Mesothelial cell of epicardium (in vitro differentiated cells): ENCODE results near the gene ZFPM1. TPM values are rescaled to one million over a fixed set of nuclear protein-coding genes. Genes with fewer than 3 reads are reported as not detected.
"Not testable (repeated sequence)": the region's sequence is repeated elsewhere in the genome, so short reads cannot be mapped to it uniquely, and the experiment has no call there.

Source experiments
- DNase-seq, 2 experiments: peaks; one replicate each; pipeline ENCODE4 v3.0.0; 2021; ENCODE audit warnings: low spot score in 2 of 2; ENCODE audit not compliant: unreplicated experiment in 2 of 2
- H3K27ac Mint-ChIP-seq: 2 replicates; pipeline ENCODE4 v1.8.0; 2021; ENCODE audit warnings: mixed read lengths
- H3K27me3 Mint-ChIP-seq: 2 replicates; pipeline ENCODE4 v1.8.0; 2021; ENCODE audit warnings: low read depth, mixed read lengths
- H3K36me3 Mint-ChIP-seq: 2 replicates; pipeline ENCODE4 v1.8.0; 2021; ENCODE audit warnings: mixed read lengths
- H3K4me1 Mint-ChIP-seq: 2 replicates; pipeline ENCODE4 v1.8.0; 2021; ENCODE audit warnings: mixed read lengths
- H3K4me3 Mint-ChIP-seq: 2 replicates; pipeline ENCODE4 v1.8.0; 2021; ENCODE audit warnings: mild to moderate bottlenecking, moderate library complexity, mixed read lengths
- H3K9me3 Mint-ChIP-seq: 2 replicates; pipeline ENCODE4 v1.8.0; 2021; ENCODE audit warnings: mixed read lengths
- CTCF ChIP-seq: fragments of 200-600 bp; sonication (generic); IDR thresholded peaks from one replicate; pipeline ENCODE4 v1.5.0; 2021; ENCODE audit warnings: antibody characterized with exemption; ENCODE audit not compliant: unreplicated experiment
- total RNA-seq: library from RNA; stranded (reverse); gene quantifications from 3 replicates; pipeline ENCODE4 v1.2.1, GENCODE V29; 2021

Gene ZFPM1
- total RNA-seq, 1 donor from 2014 or later: 56.2 TPM

DNA sequence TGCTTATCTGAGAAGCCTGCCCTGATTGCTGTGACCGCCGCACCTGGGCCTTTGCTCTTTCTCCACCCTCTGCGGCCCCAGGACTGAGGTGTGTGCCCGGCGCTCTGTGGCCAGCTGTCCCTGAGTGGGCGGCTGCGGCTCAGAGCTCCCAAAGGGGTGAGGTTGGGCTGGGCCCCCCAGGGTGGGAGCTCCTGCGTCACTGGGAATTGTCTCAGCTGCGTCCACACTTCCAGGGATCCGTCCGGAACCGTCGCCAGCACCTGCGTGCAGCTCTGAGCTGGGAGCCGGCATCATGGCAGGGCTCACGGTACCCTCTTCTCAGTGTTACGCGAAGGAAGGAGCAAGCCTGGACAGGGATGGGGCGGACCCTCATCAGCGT, 46.0 kb upstream of the ZFPM1 start:
- Mint-ChIP-seq H3K27ac (no peak overlapping the region), H3K36me3 (no peaks in the 10 kb centered on the region), H3K4me1 (peaks cover 7% of the 10 kb centered on the region), H3K9me3 (no peaks in the 10 kb centered on the region), H3K27me3 (no peaks in the 10 kb centered on the region), H3K4me3 (no peak overlapping the region)
- no peak for DNase-seq
- TF ChIP-seq CTCF: no peak

- Mint-ChIP-seq H3K27ac (no peak overlapping the region), H3K27me3 (no peaks in the 10 kb centered on the region), H3K36me3 (no peaks in the 10 kb centered on the region), H3K4me3 (no peak overlapping the region), H3K9me3 (no peaks in the 10 kb centered on the region), H3K4me1 (peaks cover 7% of the 10 kb centered on the region)
- no peak for DNase-seq
- TF ChIP-seq CTCF: no peak
Observed at GRCh38 chr16:88407807-88408206, 45.3 kb upstream of the ZFPM1 start.

GRCh38 chr16:88408561-88409142, 44.4 kb upstream of the ZFPM1 start:
- no peaks in the 10 kb centered on the region for H3K36me3 Mint-ChIP-seq
- H3K9me3 Mint-ChIP-seq: no peaks in the 10 kb centered on the region
- DNase-seq: no peak
- no peak for TF ChIP-seq CTCF
- H3K27me3 Mint-ChIP-seq: no peaks in the 10 kb centered on the region
- H3K27ac Mint-ChIP-seq: no peak overlapping the region
- H3K4me3 Mint-ChIP-seq: no peak overlapping the region
- H3K4me1 Mint-ChIP-seq: peaks cover 7% of the 10 kb centered on the region

DNA sequence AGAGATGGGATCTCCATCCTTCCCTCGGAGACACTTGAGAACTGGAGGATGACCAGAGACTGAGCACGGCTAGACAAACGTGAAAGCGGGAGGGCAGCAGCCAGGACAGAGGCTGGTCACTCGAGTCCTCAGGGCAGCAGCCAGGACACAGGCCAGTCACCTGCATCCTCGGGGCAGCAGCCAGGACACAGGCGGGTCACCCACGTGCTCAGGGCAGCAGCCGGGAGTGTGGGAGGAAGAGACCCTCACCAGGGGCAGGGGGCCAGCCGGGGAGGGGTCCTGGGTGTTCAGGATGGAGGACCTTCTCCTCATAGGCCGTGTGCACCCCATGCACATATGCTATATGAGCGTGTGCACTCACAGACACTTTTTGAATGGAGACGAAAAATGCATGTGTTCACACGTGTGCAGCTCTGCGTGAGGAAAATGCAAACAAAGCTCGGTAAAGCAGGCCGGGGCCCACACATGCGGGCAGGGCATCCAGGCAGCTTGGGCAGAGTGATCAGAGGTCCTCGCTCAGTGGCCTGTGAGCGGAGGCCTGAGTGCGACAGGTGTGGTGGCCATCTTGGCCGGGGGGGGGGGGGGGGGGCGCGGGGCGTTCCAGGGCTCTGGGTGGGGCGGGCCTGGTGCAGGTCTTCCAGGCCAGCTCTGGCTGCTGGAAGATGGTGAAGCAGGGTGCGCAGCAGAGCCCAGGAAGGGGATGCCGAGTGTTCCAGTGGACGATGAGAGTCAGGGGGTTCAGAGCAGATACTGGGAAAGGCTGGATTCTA, 43.6 kb upstream of the ZFPM1 start:
- DNase-seq: no peak
- Mint-ChIP-seq H3K27me3 (no peaks in the 10 kb centered on the region), H3K9me3 (no peaks in the 10 kb centered on the region), H3K4me3 (no peak overlapping the region), H3K36me3 (no peaks in the 10 kb centered on the region), H3K27ac (no peak overlapping the region), H3K4me1 (peaks cover 7% of the 10 kb centered on the region)
- TF ChIP-seq CTCF: no peak

- not testable (repeated sequence) for H3K27ac Mint-ChIP-seq, H3K4me1 Mint-ChIP-seq, H3K27me3 Mint-ChIP-seq, H3K36me3 Mint-ChIP-seq, DNase-seq, H3K9me3 Mint-ChIP-seq, H3K4me3 Mint-ChIP-seq
Observed at GRCh38 chr16:88410297-88410968, 42.6 kb upstream of the ZFPM1 start.

DNA sequence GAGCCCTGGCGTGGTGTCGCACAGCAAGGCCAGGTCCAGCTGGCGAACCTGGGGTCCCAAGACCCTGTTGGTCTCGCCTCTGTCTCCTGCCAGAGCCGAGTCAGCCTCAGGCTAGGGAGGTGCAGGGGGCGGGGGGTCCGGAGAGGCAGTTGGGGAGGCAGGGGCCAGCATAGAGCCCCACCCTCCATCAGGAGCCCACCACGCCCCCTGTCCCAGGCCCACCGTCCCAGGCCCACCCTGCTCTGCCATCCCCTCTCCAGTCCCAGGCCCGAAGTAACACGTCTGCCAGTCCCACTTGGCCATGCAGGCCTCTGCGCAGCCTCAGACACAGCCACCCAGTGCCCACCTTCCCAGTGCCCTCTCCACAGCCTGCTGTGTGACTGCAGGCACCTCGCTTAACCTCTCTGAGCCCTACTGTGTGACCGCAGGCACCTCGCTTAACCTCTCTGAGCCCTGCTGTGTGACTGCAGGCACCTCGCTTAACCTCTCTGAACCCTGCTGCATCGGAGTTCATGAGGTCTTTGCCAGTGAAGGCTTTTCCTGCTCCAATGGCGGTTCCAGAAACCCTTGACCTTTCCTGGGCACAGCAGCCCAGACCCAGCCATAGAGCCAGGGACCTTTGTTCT, 41.0 kb upstream of the ZFPM1 start:
- H3K36me3 Mint-ChIP-seq: no peaks in the 10 kb centered on the region
- H3K27me3 Mint-ChIP-seq: no peaks in the 10 kb centered on the region
- H3K4me3 Mint-ChIP-seq: no peak overlapping the region
- DNase-seq: no peak
- no peaks in the 10 kb centered on the region for H3K4me1 Mint-ChIP-seq
- H3K9me3 Mint-ChIP-seq: no peaks in the 10 kb centered on the region
- H3K27ac Mint-ChIP-seq: peak overlapping the region; percentile 6
- TF ChIP-seq CTCF: no peak
